Transverse colon (tissue), 3 donors: ENCODE results near the gene VSIG10L2.

Experiments used
- EP300 ChIP-seq: sonication (generic); formaldehyde crosslinking; IDR thresholded peaks from one replicate; pipeline ENCODE4 v1.6.1; 2017; ENCODE audit warnings: antibody characterized with exemption, low read depth
- POLR2A ChIP-seq: fragments of 450-650 bp; IDR thresholded peaks from one replicate; pipeline ENCODE4 v1.6.1; 2016; ENCODE audit warnings: antibody characterized with exemption, mild to moderate bottlenecking, moderate library complexity
- TF ChIP-seq, protein P1 (sequence below), 5 experiments: fragments of 200-600 bp in 3 of 5; fragments of 450-650 bp in 2 of 5; sonication (generic) in 3 of 5; IDR thresholded peaks; 1 replicate in 2 of 5; 2 replicates in 3 of 5; pipeline ENCODE4 v1.5.1; 2016 to 2017; ENCODE audit warnings: antibody characterized with exemption in 5 of 5, inconsistent platforms in 3 of 5, mild to moderate bottlenecking in 2 of 5, moderate library complexity in 1 of 5

DNA sequence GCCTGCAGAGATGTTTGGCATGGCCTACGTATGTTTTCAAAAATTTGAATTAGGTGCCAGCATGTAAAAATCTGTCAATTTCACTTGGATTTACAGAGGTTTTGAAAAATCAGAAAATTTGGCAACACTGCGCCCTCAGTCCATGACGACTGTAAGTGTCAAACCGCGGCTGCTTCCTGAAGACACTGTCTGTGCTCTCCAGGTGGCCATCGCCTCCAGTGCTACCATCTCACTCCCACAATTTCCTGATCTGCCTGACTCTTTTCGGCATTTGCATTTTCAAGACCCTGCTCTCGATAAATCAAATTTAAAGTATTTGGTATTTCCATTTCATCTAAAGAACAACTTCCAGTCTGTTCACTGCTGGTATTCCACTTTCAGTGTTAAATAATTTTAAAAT, 34.6 kb downstream of the VSIG10L2 start:
- TF ChIP-seq, protein P1, sequence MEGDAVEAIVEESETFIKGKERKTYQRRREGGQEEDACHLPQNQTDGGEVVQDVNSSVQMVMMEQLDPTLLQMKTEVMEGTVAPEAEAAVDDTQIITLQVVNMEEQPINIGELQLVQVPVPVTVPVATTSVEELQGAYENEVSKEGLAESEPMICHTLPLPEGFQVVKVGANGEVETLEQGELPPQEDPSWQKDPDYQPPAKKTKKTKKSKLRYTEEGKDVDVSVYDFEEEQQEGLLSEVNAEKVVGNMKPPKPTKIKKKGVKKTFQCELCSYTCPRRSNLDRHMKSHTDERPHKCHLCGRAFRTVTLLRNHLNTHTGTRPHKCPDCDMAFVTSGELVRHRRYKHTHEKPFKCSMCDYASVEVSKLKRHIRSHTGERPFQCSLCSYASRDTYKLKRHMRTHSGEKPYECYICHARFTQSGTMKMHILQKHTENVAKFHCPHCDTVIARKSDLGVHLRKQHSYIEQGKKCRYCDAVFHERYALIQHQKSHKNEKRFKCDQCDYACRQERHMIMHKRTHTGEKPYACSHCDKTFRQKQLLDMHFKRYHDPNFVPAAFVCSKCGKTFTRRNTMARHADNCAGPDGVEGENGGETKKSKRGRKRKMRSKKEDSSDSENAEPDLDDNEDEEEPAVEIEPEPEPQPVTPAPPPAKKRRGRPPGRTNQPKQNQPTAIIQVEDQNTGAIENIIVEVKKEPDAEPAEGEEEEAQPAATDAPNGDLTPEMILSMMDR (IDR thresholded peaks at IDR 0.05), result no peak
- TF ChIP-seq POLR2A (no peak), EP300 (no peak)
